Adrenal gland (tissue), 19 donors: ENCODE results near the gene MCRIP1. TPM values are rescaled to one million over a fixed set of nuclear protein-coding genes. Genes with fewer than 3 reads are reported as not detected.

ENCODE experiments used
- DNase-seq, 7 donors: peaks; one replicate each; pipeline ENCODE4 v3.0.0-alpha.2; 2019 to 2020
- H3K27ac ChIP-seq, 5 donors: fragments of 200-600 bp; sonication (generic) in 4 of 5; 1 replicate in 3 of 5; 2 replicates in 2 of 5; pipeline versions ENCODE4 v1.5.1 to v1.8.0; 2016 to 2020; ENCODE audit warnings: mild to moderate bottlenecking in 1 of 5
- H3K27me3 ChIP-seq: fragments of 200-600 bp; 2 replicates; pipeline ENCODE4 v1.8.0; 2021
- H3K36me3 ChIP-seq, 2 donors: fragments of 200-600 bp; replicated peaks in 1 of 2; 1 replicate in 1 of 2; 2 replicates in 1 of 2; pipeline versions ENCODE4 v1.5.1 to v1.8.0; 2018 to 2022
- H3K4me1 ChIP-seq, 2 donors: fragments of 200-600 bp; replicated peaks in 1 of 2; 1 replicate in 1 of 2; 2 replicates in 1 of 2; pipeline versions ENCODE4 v1.5.1 to v1.8.0; 2018 to 2021
- H3K4me3 ChIP-seq, 4 donors: fragments of 200-600 bp; sonication (generic) in 3 of 4; one replicate each; pipeline ENCODE4 v1.5.1; 2016 to 2018
- H3K9me3 ChIP-seq, 3 donors: fragments of 200-600 bp; sonication (generic) in 1 of 3; replicated peaks in 1 of 3; 1 replicate in 2 of 3; 2 replicates in 1 of 3; pipeline versions ENCODE4 v1.5.1 to v1.8.0; 2016 to 2021
- CTCF ChIP-seq, 6 experiments: fragments of 450-650 bp in 4 of 6; fragments of 200-600 bp in 2 of 6; sonication (generic) in 1 of 6; IDR thresholded peaks; 1 replicate in 5 of 6; 2 replicates in 1 of 6; pipeline versions ENCODE4 v1.5.1 to v1.8.0; 2016 to 2021; ENCODE audit warnings: antibody characterized with exemption in 6 of 6, mild to moderate bottlenecking in 2 of 6, moderate library complexity in 1 of 6
- POLR2A ChIP-seq, 2 donors: fragments of 450-650 bp; IDR thresholded peaks; one replicate each; pipeline ENCODE4 v1.6.1; 2017; ENCODE audit warnings: antibody characterized with exemption in 2 of 2, mild to moderate bottlenecking in 2 of 2, moderate library complexity in 1 of 2
- WGBS, 4 donors: extraction: QIAGEN DNeasy Blood & Tissue Kit in 2 of 4; methylation state at CpG; one replicate each; pipeline versions ENCODE4 v1.1.5 to v1.1.7; 2013 to 2017; 5-methylcytosine and 5-hydroxymethylcytosine counted together
- intact Hi-C, 2 donors: fragments of 100-400 bp; cut with DNase I; formaldehyde crosslinking; loops; one replicate each; pipeline versions ENCODE4 v1.14.1 to v1.15.0; 2022 to 2023
- long read RNA-seq, 10 donors: library from polyadenylated mRNA in 3 of 10; unstranded in 2 of 10; stranded (forward) in 1 of 10; transcript quantifications; one replicate each; pipeline ENCODE4 v2.0.0 and lab custom pipeline, GENCODE V29; 2021 to 2026
- polyA plus RNA-seq, 3 donors: library from polyadenylated mRNA; stranded (reverse); fragments of 200-250 nt in 2 of 3; fragments of 350-450 nt in 1 of 3; fragmentation: Illumina TruSeq in 1 of 3; extraction: RNeasy Lipid Tissue Mini Kit (QIAGEN cat#74804) in 1 of 3; gene quantifications; one replicate each; pipeline ENCODE4 v1.2.3, GENCODE V29; 2013 to 2014
- total RNA-seq, 9 donors: library from RNA; depleted of rRNA in 4 of 9; stranded (reverse); fragments of >200 nt in 4 of 9; fragments of 120-200 nt in 1 of 9; fragmentation: NEBNext Ultra II Directional in 1 of 9; extraction: Animal tissue kit (Norgen Biotek cat#: 25700) in 1 of 9; gene quantifications; one replicate each; pipeline versions ENCODE4 v1.1.0 to v1.2.4, GENCODE V29; 2013 to 2023
- donor health status: healthy with polysubstance abuse.
- donor health status: Bipolar disorder and iron deficiency.
- donor health status: DM: yes; HTN: yes; CAD: no.
- donor health status: DM: no; HTN: no; CAD: no.
- donor health status: DM: no; HTN: no; CAD: no.
- donor health status: DM: yes; HTN: yes; CAD: no.

The MCRIP1 gene, protein sequence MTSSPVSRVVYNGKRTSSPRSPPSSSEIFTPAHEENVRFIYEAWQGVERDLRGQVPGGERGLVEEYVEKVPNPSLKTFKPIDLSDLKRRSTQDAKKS
- total RNA-seq (100 to 1,000 TPM in 2 of 9 donors, 10 to 100 TPM in 7; 63.5 to 115 (median 82.5) TPM), polyA plus RNA-seq (100 to 1,000 TPM in 2 of 3 donors, 1 to 10 TPM in 1; 5.0 to 248 (median 144) TPM)
- long read RNA-seq, donor 1, transcript MCRIP1-207 (4 exons, 2,775 nt) = minor isoform, 8 of 62 reads
- long read RNA-seq, donor 1, transcript MCRIP1-203 (6 exons, 925 nt) = minor isoform, 8 of 62 reads
- long read RNA-seq, donor 1, transcript MCRIP1-201 (5 exons, 1,209 nt) = major isoform, 34 of 62 reads
- long read RNA-seq, donor 1, partial matches to known transcripts = 5 of 62 reads
- long read RNA-seq, donor 1, other reads (novel, unspliced or antisense) = 0 of 62 reads
- long read RNA-seq, donor 2, transcript MCRIP1-203 (6 exons, 925 nt) = minor isoform, 5 of 23 reads
- long read RNA-seq, donor 2, transcript MCRIP1-201 (5 exons, 1,209 nt) = major isoform, 14 of 23 reads
- long read RNA-seq, donor 2, partial matches to known transcripts = 0 of 23 reads
- long read RNA-seq, donor 2, other reads (novel, unspliced or antisense) = 0 of 23 reads
- long read RNA-seq, donor 3, transcript MCRIP1-203 (6 exons, 925 nt) = minor isoform, 8 of 36 reads
- long read RNA-seq, donor 3, transcript MCRIP1-201 (5 exons, 1,209 nt) = major isoform, 16 of 36 reads
- long read RNA-seq, donor 3, partial matches to known transcripts = 6 of 36 reads
- long read RNA-seq, donor 3, other reads (novel, unspliced or antisense) = 0 of 36 reads
- long read RNA-seq, donor 4, transcript MCRIP1-207 (4 exons, 2,775 nt) = minor isoform, 5 of 43 reads
- long read RNA-seq, donor 4, transcript MCRIP1-203 (6 exons, 925 nt) = minor isoform, 9 of 43 reads
- long read RNA-seq, donor 4, transcript MCRIP1-201 (5 exons, 1,209 nt) = major isoform, 24 of 43 reads
- long read RNA-seq, donor 4, partial matches to known transcripts = 0 of 43 reads
- long read RNA-seq, donor 4, other reads (novel, unspliced or antisense) = 5 of 43 reads
- long read RNA-seq, donor 5, transcript MCRIP1-203 (6 exons, 925 nt) = minor isoform, 17 of 119 reads
- long read RNA-seq, donor 5, transcript MCRIP1-201 (5 exons, 1,209 nt) = major isoform, 85 of 119 reads
- long read RNA-seq, donor 5, partial matches to known transcripts = 1 of 119 reads
- long read RNA-seq, donor 5, other reads (novel, unspliced or antisense) = 8 of 119 reads
- long read RNA-seq, donor 6, transcript MCRIP1-201 (5 exons, 1,209 nt) = major isoform, 32 of 49 reads
- long read RNA-seq, donor 6, transcript MCRIP1-203 (6 exons, 925 nt) = minor isoform, 11 of 49 reads
- long read RNA-seq, donor 6, partial matches to known transcripts = 0 of 49 reads
- long read RNA-seq, donor 6, other reads (novel, unspliced or antisense) = 5 of 49 reads
- long read RNA-seq, donor 7, transcript MCRIP1-203 (6 exons, 925 nt) = minor isoform, 10 of 31 reads
- long read RNA-seq, donor 7, transcript MCRIP1-201 (5 exons, 1,209 nt) = major isoform, 15 of 31 reads
- long read RNA-seq, donor 7, partial matches to known transcripts = 0 of 31 reads
- long read RNA-seq, donor 7, other reads (novel, unspliced or antisense) = 0 of 31 reads
- long read RNA-seq, donor 8, transcript MCRIP1-201 (5 exons, 1,209 nt) = major isoform, 48 of 68 reads
- long read RNA-seq, donor 8, transcript MCRIP1-203 (6 exons, 925 nt) = minor isoform, 8 of 68 reads
- long read RNA-seq, donor 8, transcript MCRIP1-207 (4 exons, 2,775 nt) = minor isoform, 7 of 68 reads
- long read RNA-seq, donor 8, partial matches to known transcripts = 0 of 68 reads
- long read RNA-seq, donor 8, other reads (novel, unspliced or antisense) = 0 of 68 reads
- long read RNA-seq, donor 9, transcript MCRIP1-201 (5 exons, 1,209 nt) = major isoform, 13 of 24 reads
- long read RNA-seq, donor 9, partial matches to known transcripts = 5 of 24 reads
- long read RNA-seq, donor 9, other reads (novel, unspliced or antisense) = 0 of 24 reads
- long read RNA-seq, donor 10, transcript MCRIP1-203 (6 exons, 925 nt) = minor isoform, 8 of 30 reads
- long read RNA-seq, donor 10, transcript MCRIP1-201 (5 exons, 1,209 nt) = major isoform, 15 of 30 reads
- long read RNA-seq, donor 10, partial matches to known transcripts = 0 of 30 reads
- long read RNA-seq, donor 10, other reads (novel, unspliced or antisense) = 0 of 30 reads

- H3K36me3 ChIP-seq = no peaks in the 10 kb centered on the region
- no peaks in the 10 kb centered on the region for H3K27me3 ChIP-seq
- intact Hi-C loops = no loop called here
Measured at GRCh38 chr17:81833160-81833920, at the start of gene MCRIP1. TSS of gene MCRIP1 (minus strand) at chr17:81833291. CDS start at chr17:81824506, 8,785 bp downstream.

GRCh38 chr17:81879121-81879520, 46.0 kb upstream of the MCRIP1 start:
- H3K36me3 ChIP-seq = peaks cover 0 to 7% of the 10 kb centered on the region in 2 donors

More at GRCh38 chr17:81833160-81833920, at the start of gene MCRIP1:
- Histone ChIP-seq H3K4me1 (peaks cover 16 to 27% of the 10 kb centered on the region in 2 donors), H3K9me3 (no peaks in the 10 kb centered on the region), H3K27ac (peak within 1 kb of the TSS; percentile 39 to 89 (median 81)), H3K4me3 (peak within 1 kb of the TSS; percentile 39 to 93 (median 60))
- TF ChIP-seq POLR2A (IDR thresholded peaks at IDR 0.05) (peak; percentile 85 to 88), CTCF (IDR thresholded peaks at IDR 0.05) (no peak)
- peak; percentile 94 to 97 (median 96) for DNase-seq
- 2 to 14% (median 2%) methylated on average over 16 to 76 of the region's 76 CpGs for WGBS, 4 donors

More at GRCh38 chr17:81879121-81879520, 46.0 kb upstream of the MCRIP1 start:
- no peak for TF ChIP-seq POLR2A (IDR thresholded peaks at IDR 0.05)
- no peak for TF ChIP-seq CTCF (IDR thresholded peaks at IDR 0.05)
- no peak overlapping the region for H3K4me3 ChIP-seq
- no peak for DNase-seq
- 91 to 94% (median 92%) methylated on average over 5 of the region's 5 CpGs for WGBS, 4 donors
- H3K27ac ChIP-seq = no peak overlapping the region
- H3K4me1 ChIP-seq = no peaks in the 10 kb centered on the region
- no peaks in the 10 kb centered on the region for H3K9me3 ChIP-seq
- intact Hi-C loops = no loop called here
- H3K27me3 ChIP-seq = no peaks in the 10 kb centered on the region
